Activated T-cell treated with anti-CD3 and anti-CD28 coated beads, Interleukin-2, amount 50 U/mL, for 24 hours (primary cell): ENCODE measurements around the gene ABCC6.

Source experiments
- DNase-seq: peaks from one replicate; pipeline ENCODE4 v3.0.0-alpha.2; 2020
- H3K27ac Mint-ChIP-seq: 2 replicates; pipeline ENCODE4 v1.8.0; 2020; ENCODE audit warnings: mild to moderate bottlenecking, mixed read lengths
- H3K27me3 Mint-ChIP-seq: 2 replicates; pipeline ENCODE4 v1.8.0; 2020; ENCODE audit warnings: mixed read lengths
- H3K36me3 Mint-ChIP-seq: 2 replicates; pipeline ENCODE4 v1.8.0; 2020; ENCODE audit warnings: low read depth, mixed read lengths
- H3K4me1 Mint-ChIP-seq: 2 replicates; pipeline ENCODE4 v1.8.0; 2020; ENCODE audit warnings: low read depth, mixed read lengths
- H3K4me3 Mint-ChIP-seq: 2 replicates; pipeline ENCODE4 v1.8.0; 2020; ENCODE audit warnings: mild to moderate bottlenecking, moderate library complexity, mixed read lengths
- H3K9me3 Mint-ChIP-seq: 2 replicates; pipeline ENCODE4 v1.8.0; 2020; ENCODE audit warnings: mixed read lengths

Gene ABCC6

GRCh38 chr16:16140537-16140936, 82.8 kb downstream of the ABCC6 start:
- H3K4me3 Mint-ChIP-seq, result no peak overlapping the region
- no peaks in the 10 kb centered on the region for H3K9me3 Mint-ChIP-seq
- no peak for DNase-seq
- H3K36me3 Mint-ChIP-seq, result peaks cover 91% of the 10 kb centered on the region
- no peaks in the 10 kb centered on the region for H3K27me3 Mint-ChIP-seq
- H3K27ac Mint-ChIP-seq, result no peak overlapping the region
- no peaks in the 10 kb centered on the region for H3K4me1 Mint-ChIP-seq

GRCh38 chr16:16139806-16140205, 83.5 kb downstream of the ABCC6 start:
- H3K4me3 Mint-ChIP-seq, result no peak overlapping the region
- H3K27ac Mint-ChIP-seq, result peak overlapping the region; percentile 30
- DNase-seq, result no peak
- H3K27me3 Mint-ChIP-seq, result no peaks in the 10 kb centered on the region
- H3K4me1 Mint-ChIP-seq, result no peaks in the 10 kb centered on the region
- H3K9me3 Mint-ChIP-seq, result no peaks in the 10 kb centered on the region
- H3K36me3 Mint-ChIP-seq, result peaks cover 91% of the 10 kb centered on the region

- Mint-ChIP-seq H3K4me3 (no peak overlapping the region), H3K4me1 (no peaks in the 10 kb centered on the region), H3K36me3 (peaks cover 91% of the 10 kb centered on the region), H3K9me3 (no peaks in the 10 kb centered on the region), H3K27ac (no peak overlapping the region), H3K27me3 (no peaks in the 10 kb centered on the region)
- DNase-seq, result no peak
Observed at GRCh38 chr16:16139061-16139460, 84.2 kb downstream of the ABCC6 start.

GRCh38 chr16:16138034-16138635, 85.2 kb downstream of the ABCC6 start:
- H3K27ac Mint-ChIP-seq, result no peak overlapping the region
- no peak for DNase-seq
- peaks cover 93% of the 10 kb centered on the region for H3K36me3 Mint-ChIP-seq
- no peaks in the 10 kb centered on the region for H3K4me1 Mint-ChIP-seq
- H3K4me3 Mint-ChIP-seq, result no peak overlapping the region
- H3K27me3 Mint-ChIP-seq, result no peaks in the 10 kb centered on the region
- no peaks in the 10 kb centered on the region for H3K9me3 Mint-ChIP-seq

GRCh38 chr16:16137110-16137509, 86.2 kb downstream of the ABCC6 start:
- no peak for DNase-seq
- Mint-ChIP-seq H3K4me3 (no peak overlapping the region), H3K9me3 (no peaks in the 10 kb centered on the region), H3K27me3 (no peaks in the 10 kb centered on the region), H3K4me1 (no peaks in the 10 kb centered on the region), H3K27ac (no peak overlapping the region), H3K36me3 (peaks cover 94% of the 10 kb centered on the region)

- Mint-ChIP-seq H3K4me3 (no peak overlapping the region), H3K4me1 (no peaks in the 10 kb centered on the region), H3K27me3 (no peaks in the 10 kb centered on the region), H3K9me3 (no peaks in the 10 kb centered on the region), H3K27ac (no peak overlapping the region), H3K36me3 (peaks cover 95% of the 10 kb centered on the region)
- DNase-seq, result no peak
Observed at GRCh38 chr16:16136588-16136987, 86.7 kb downstream of the ABCC6 start.

GRCh38 chr16:16133943-16134604, 89.2 kb downstream of the ABCC6 start:
- no peak for DNase-seq
- Mint-ChIP-seq H3K36me3 (peaks cover 94% of the 10 kb centered on the region), H3K9me3 (no peaks in the 10 kb centered on the region), H3K4me3 (no peak overlapping the region), H3K4me1 (no peaks in the 10 kb centered on the region), H3K27me3 (no peaks in the 10 kb centered on the region), H3K27ac (peak overlapping the region; percentile 42)

- H3K9me3 Mint-ChIP-seq, result no peaks in the 10 kb centered on the region
- H3K27me3 Mint-ChIP-seq, result no peaks in the 10 kb centered on the region
- no peak for DNase-seq
- peaks cover 2% of the 10 kb centered on the region for H3K4me1 Mint-ChIP-seq
- H3K27ac Mint-ChIP-seq, result no peak overlapping the region
- H3K4me3 Mint-ChIP-seq, result no peak overlapping the region
- peaks cover 95% of the 10 kb centered on the region for H3K36me3 Mint-ChIP-seq
Observed at GRCh38 chr16:16131659-16132058, 91.6 kb downstream of the ABCC6 start.

- Mint-ChIP-seq H3K4me1 (peaks cover 2% of the 10 kb centered on the region), H3K27ac (no peak overlapping the region), H3K36me3 (peaks cover 95% of the 10 kb centered on the region), H3K4me3 (no peak overlapping the region), H3K9me3 (no peaks in the 10 kb centered on the region), H3K27me3 (no peaks in the 10 kb centered on the region)
- no peak for DNase-seq
Observed at GRCh38 chr16:16131204-16131603, 92.1 kb downstream of the ABCC6 start.

- Mint-ChIP-seq H3K4me1 (peaks cover 2% of the 10 kb centered on the region), H3K27ac (peak overlapping the region; percentile 20), H3K27me3 (no peaks in the 10 kb centered on the region), H3K4me3 (no peak overlapping the region), H3K36me3 (peaks cover 94% of the 10 kb centered on the region), H3K9me3 (peaks cover 7% of the 10 kb centered on the region)
- DNase-seq, result peak; percentile 80
Observed at GRCh38 chr16:16127469-16128116, 95.7 kb downstream of the ABCC6 start.

- peaks cover 7% of the 10 kb centered on the region for H3K9me3 Mint-ChIP-seq
- H3K36me3 Mint-ChIP-seq, result peaks cover 94% of the 10 kb centered on the region
- H3K27me3 Mint-ChIP-seq, result no peaks in the 10 kb centered on the region
- no peak for DNase-seq
- peaks cover 2% of the 10 kb centered on the region for H3K4me1 Mint-ChIP-seq
- H3K27ac Mint-ChIP-seq, result peak overlapping the region; percentile 20
- H3K4me3 Mint-ChIP-seq, result no peak overlapping the region
Observed at GRCh38 chr16:16126896-16127295, 96.4 kb downstream of the ABCC6 start.

- Mint-ChIP-seq H3K27ac (no peak overlapping the region), H3K36me3 (peaks cover 95% of the 10 kb centered on the region)
Observed at GRCh38 chr16:16124974-16125373, 98.3 kb downstream of the ABCC6 start.

GRCh38 chr16:16124438-16124837, 98.9 kb downstream of the ABCC6 start:
- no peak overlapping the region for H3K27ac Mint-ChIP-seq
- H3K9me3 Mint-ChIP-seq, result peaks cover 7% of the 10 kb centered on the region
- no peak for DNase-seq
- no peak overlapping the region for H3K4me3 Mint-ChIP-seq
- peaks cover 96% of the 10 kb centered on the region for H3K36me3 Mint-ChIP-seq
- H3K4me1 Mint-ChIP-seq, result peaks cover 2% of the 10 kb centered on the region
- H3K27me3 Mint-ChIP-seq, result no peaks in the 10 kb centered on the region

More at GRCh38 chr16:16124974-16125373, 98.3 kb downstream of the ABCC6 start:
- Mint-ChIP-seq H3K4me3 (no peak overlapping the region), H3K27me3 (no peaks in the 10 kb centered on the region), H3K9me3 (peaks cover 7% of the 10 kb centered on the region), H3K4me1 (peaks cover 2% of the 10 kb centered on the region)
- no peak for DNase-seq

- H3K4me1 Mint-ChIP-seq, result no peaks in the 10 kb centered on the region
- peaks cover 9% of the 10 kb centered on the region for H3K9me3 Mint-ChIP-seq
- DNase-seq, result no peak
- no peaks in the 10 kb centered on the region for H3K27me3 Mint-ChIP-seq
- no peak overlapping the region for H3K4me3 Mint-ChIP-seq
- peaks cover 97% of the 10 kb centered on the region for H3K36me3 Mint-ChIP-seq
- H3K27ac Mint-ChIP-seq, result no peak overlapping the region
Observed at GRCh38 chr16:16122264-16122663, 101.0 kb downstream of the ABCC6 start.

GRCh38 chr16:16121185-16121727, 102.0 kb downstream of the ABCC6 start:
- H3K36me3 Mint-ChIP-seq, result peaks cover 97% of the 10 kb centered on the region
- H3K4me3 Mint-ChIP-seq, result no peak overlapping the region
- peaks cover 15% of the 10 kb centered on the region for H3K9me3 Mint-ChIP-seq
- no peak for DNase-seq
- no peaks in the 10 kb centered on the region for H3K4me1 Mint-ChIP-seq
- no peaks in the 10 kb centered on the region for H3K27me3 Mint-ChIP-seq
- H3K27ac Mint-ChIP-seq, result no peak overlapping the region
